Adipose tissue (tissue), 3 donors: ENCODE measurements around the gene MTMR3. TPM values are rescaled to one million over a fixed set of nuclear protein-coding genes. Genes with fewer than 3 reads are reported as not detected.

Experiments used
- H3K27ac ChIP-seq: one replicate; pipeline ENCODE4 v1.5.1; 2013; ENCODE audit warnings: low read depth, low read length
- WGBS, 3 donors: extraction: QIAGEN DNeasy Blood & Tissue Kit; methylation state at CpG; one replicate each; pipeline ENCODE4 v1.1.7; 2013; 5-methylcytosine and 5-hydroxymethylcytosine counted together
- polyA plus RNA-seq, 3 donors: library from polyadenylated mRNA; stranded (reverse); fragments of 200-250 nt; gene quantifications; one replicate each; pipeline ENCODE4 v1.2.3, GENCODE V29; 2013
- donor health status: healthy with polysubstance abuse.
- donor health status: Bipolar disorder and iron deficiency.
- donor health status: healthy.

Gene MTMR3
- polyA plus RNA-seq, 3 donors, result 9.7 to 15.7 (median 12.4) TPM

DNA sequence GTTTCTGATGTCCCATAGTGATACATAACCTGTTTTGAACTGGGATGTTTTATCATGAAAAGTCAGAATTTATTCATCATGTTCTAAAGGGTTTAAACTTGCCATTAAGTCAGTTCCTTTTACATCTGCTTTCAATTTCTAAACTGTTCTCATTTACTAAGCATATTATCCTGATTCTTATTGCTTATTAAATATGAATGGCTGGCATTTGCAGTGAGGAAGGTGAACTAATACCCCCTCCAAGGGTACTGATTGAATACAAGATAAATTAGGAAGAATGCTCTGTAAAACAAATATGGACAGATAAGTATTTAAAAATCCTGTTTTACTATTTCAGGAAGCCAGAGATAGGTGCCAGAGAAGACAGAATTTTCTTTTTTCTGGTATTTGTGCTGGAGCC lies 126.5 kb downstream of the MTMR3 start:
- no peak overlapping the region for H3K27ac ChIP-seq

DNA sequence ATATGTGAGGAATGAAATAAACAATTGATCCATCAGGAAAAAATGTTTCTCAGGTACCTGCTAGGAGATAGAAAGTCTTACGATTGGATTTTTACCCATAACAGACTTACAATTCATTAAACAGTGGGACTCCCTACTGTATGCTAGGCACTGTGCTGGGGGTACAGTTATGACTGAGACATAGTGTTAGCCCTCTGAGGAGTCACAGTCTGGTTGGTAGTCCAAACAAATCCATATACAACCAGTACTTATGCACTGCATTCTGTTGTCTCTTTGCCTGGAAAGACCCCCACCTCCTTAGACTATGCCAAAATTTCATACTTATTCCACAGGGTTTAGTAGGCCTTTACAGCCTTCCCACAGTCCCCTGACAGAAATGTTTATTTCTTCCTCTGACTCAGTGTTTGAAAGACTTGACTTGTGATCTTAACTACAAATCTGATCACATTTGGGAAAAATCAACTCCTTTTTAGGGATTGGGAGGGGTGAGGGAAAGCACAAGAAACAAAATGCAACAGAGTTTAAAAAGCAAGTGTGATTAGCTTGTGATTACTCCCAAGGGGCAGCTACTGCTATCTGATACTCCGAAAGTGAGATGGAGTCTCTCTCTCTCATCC lies 127.9 kb downstream of the MTMR3 start:
- 14 to 62% (median 47%) methylated on average over 2 of the region's 2 CpGs for WGBS, 3 donors
- H3K27ac ChIP-seq, result no peak overlapping the region

DNA sequence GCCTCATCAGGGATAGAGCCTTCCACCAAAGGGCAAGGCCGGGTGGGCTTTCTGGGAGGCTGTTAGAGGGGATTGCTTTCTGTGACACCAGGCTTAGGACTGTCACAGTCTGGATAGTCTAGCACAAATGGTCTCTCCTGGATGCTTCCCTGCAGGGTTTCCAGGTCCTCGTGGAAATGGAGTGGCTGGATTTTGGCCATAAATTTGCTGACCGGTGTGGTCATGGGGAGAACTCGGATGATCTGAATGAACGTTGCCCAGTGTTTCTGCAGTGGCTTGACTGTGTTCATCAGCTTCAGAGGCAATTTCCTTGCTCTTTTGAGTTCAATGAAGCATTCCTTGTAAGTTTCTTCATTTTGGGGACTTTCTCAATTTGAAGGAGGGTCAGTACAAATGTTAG lies 130.2 kb downstream of the MTMR3 start:
- WGBS, 3 donors, result 72 to 81% (median 78%) methylated on average over 5 of the region's 5 CpGs
- H3K27ac ChIP-seq, result no peak overlapping the region

DNA sequence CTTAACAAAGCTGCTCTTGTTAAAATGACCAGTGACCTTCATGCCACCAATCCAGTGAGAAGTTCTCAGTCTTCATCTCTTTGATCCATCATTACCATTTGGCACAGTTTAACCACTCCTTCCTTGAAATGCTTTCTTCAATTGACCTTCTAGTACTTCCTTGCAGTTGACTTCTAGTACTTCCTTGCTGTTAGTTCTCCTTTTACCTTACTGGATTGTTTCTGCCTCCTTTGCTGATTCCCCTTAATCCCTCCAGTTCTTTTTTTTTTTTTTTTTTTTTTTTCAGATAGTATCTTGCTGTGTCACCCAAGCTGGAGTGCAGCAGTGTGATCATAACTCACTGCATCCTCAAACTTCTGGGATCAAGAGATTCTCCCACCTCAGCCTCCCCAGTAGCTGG lies 131.3 kb downstream of the MTMR3 start:
- H3K27ac ChIP-seq, result no peak overlapping the region

DNA sequence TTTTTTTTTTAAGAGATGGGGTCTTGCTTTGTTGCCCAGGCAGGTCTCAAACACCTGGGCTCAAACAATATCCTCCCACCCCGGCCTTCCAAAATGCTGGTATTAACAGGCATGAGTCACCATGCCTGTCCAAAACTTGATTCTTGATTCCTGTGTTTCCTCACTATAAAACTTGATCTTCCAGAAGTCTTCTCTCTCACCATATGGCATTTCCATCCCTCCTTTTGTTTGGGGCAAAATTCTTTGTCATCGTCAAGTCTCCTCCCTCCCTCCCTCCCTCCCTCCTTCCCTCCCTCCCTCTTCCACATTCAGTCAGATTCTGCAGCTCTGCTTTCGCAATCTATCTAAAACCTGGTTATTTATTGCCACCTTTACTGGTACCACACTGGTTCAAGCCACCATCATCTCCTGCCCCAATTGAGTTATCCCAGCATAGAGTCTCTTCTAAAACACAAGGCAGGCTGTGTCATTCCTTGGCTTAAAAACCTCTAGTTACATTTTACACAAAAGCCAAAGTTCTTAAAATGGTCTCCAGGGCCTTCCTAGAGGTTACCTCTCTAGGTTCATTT lies 132.3 kb downstream of the MTMR3 start:
- 87 to 94% (median 89%) methylated on average over 3 of the region's 3 CpGs for WGBS, 3 donors
- H3K27ac ChIP-seq, result no peak overlapping the region

DNA sequence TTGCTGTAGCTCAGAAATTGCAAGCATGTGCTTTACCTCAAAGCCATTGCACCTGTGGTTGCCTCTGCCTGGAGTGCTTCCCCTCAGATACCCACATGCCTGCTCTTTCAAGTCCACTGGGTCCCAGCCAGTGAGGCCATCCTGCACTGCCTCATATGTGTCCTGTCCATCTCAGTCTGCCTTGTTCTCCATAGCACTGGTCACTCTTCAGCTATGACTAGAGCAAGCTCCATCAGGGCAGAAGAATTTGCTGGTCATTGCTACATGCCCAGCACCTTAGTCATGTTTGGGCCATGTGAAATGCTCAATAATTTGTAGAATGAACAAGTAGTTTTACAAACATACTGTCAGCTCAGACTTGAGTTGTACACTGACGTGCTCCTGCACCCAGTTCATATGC lies 132.9 kb downstream of the MTMR3 start:
- WGBS, 3 donors, result 96 to 100% (median 97%) methylated on average over 1 of the region's 1 CpG
- H3K27ac ChIP-seq, result no peak overlapping the region

DNA sequence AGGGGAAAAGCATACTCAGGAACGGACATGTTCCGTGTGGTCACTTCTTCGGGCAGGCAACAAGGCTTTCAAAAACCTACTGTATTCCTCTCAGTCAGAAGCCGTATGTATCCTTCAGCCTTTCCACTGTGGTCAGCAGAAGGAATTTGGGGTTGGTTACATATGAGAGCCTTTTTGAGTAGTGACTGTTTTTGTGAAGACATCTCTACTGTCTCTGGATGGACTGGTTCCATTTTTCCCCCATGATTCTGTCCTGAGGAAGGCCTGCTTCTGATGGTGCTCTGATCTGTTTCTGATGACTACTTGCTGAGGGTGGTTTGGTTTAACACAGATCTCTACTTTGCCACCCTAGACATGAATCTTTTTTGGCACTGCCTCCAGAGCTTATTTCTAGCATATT lies 133.6 kb downstream of the MTMR3 start:
- WGBS, 3 donors, result 94 to 99% (median 98%) methylated on average over 4 of the region's 4 CpGs
- H3K27ac ChIP-seq, result no peak overlapping the region

DNA sequence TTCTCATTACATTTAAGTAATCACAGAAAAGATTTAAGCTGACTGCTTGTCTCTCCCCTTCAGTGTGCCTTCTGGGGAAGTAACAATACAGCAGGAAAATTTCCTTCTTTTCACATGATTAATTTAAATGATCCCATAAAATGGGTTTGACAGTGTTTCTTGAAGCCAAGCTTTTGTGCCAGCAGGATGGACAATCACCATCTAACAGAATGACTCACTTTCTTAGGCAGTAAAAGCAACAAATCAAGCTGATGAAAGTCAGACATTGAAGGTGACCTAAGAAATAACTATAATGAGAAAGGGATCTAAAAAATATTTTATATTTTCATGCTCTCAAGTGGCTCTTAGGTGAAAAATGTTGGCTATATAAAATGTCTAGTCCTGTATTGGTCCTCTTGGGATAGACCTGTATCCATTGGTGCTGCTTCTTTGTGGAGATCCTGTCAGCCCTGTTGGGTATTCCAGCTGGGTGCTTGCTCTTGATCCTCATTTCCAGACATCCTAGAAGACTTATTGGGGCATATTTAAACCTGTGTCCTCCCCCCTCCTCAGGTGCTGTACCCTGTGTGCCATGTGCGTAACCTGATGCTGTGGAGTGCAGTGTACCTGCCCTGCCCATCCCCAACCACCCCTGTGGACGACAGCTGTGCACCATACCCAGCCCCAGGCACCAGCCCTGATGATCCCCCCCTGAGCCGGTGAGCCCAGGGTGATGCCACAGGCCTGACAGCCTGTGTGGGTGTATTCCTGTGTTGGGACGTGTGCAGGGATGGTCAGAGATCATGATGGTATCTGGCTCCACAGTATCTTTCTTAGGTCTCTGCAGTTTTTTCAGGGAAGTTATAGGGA lies 134.6 kb downstream of the MTMR3 start:
- whole genome bisulfite sequencing, 3 donors, result 86 to 96% (median 96%) methylated on average over 4 of the region's 4 CpGs
- no peak overlapping the region for H3K27ac ChIP-seq

DNA sequence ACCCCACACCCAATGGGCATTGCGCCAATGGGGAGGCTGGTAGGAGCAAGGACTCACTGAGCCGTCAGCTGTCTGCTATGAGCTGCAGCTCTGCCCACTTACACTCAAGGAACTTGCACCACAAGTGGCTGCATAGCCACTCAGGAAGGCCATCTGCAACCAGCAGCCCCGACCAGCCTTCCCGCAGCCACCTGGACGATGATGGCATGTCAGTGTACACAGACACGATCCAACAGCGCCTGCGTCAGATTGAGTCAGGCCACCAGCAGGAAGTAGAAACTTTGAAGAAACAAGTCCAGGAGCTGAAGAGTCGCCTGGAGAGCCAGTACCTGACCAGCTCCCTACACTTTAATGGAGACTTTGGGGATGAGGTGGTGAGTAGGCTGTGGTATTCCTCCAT lies 137.5 kb downstream of the MTMR3 start:
- no peak overlapping the region for H3K27ac ChIP-seq
- WGBS, 3 donors, result 88 to 94% (median 91%) methylated on average over 9 of the region's 9 CpGs

DNA sequence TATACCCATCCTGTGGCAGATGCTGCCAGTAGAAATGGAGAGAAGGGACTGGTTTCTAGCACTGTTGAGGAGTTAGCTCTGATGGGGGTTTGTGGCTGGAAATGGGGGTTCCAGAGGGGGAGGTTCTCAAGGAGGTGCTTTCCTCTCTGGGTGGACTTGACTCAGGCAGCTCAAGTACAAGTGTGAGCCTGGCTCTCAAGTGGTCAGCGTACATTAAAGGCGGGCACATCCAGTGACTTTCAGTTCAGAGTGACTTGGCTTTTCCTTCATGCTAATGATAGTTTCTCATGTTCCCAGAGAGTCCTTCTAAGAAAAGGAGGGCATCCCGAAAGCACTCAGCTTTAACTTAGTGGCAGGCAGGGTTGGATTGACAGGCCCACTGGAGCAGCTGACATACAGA lies 138.4 kb downstream of the MTMR3 start:
- WGBS, 3 donors, result 95 to 98% (median 96%) methylated on average over 3 of the region's 3 CpGs

DNA sequence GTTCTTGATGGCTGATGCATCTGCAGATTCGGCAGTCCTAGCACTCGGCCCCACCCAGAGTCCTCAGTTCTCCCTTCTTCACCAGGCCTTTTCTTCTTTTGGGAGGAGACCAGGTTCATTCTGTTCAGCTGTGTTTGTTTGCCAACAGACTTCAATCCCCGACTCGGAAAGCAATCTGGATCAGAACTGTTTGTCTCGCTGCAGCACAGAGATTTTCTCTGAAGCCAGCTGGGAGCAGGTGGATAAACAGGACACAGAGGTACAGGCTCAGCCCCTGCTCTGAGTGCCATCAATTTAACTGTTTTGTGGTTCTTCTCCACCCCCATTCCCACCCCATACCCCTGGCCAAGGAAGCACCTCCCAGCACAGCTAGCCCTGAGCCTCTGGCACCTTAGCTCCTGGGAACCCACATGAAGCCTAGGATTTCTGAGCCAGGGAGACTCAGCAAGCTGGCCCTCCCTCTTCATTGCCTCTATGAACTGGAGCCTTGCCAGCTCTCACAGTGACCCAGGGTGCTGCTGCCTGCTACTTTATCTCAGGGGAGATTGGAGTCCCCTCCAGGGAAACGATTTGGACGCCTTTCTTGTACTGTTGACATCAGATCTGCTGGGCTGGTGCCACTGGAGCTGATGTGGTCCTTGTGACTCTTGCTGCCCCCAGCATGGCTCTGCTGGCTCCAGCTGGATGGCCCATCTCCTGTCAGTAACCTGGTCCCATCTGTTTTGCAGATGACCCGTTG lies 139.1 kb downstream of the MTMR3 start:
- 80 to 90% (median 83%) methylated on average over 8 of the region's 8 CpGs for WGBS, 3 donors
- no peak overlapping the region for H3K27ac ChIP-seq

More for the DNA sequence above, 138.4 kb downstream of the MTMR3 start:
- H3K27ac ChIP-seq, result no peak overlapping the region

DNA sequence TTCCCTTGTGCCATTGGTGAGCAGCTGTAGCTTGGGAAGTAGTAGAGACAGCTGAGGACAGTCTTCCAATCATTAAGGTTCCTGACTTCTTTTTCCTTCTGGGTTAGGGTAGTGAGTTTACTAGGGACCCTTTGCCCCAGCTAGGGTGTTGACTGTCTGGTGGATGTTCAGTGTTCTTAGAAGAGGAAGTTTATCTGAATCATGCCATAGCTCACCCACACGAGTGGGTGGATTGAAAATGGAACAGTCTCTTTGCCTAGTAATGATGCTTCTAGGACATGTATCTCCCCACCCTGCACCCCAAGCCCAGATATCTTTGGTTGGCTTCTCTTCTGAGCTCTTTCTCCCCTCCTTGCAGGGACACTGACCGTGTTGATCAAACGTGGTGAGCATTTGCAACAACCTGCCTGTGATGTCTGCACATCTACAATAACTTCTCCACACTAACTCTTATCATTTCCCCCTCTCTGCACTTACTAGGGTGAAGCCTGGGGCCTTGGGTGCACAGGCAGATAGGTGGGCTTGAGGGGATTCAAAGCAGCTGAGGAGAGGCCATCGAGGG lies 140.2 kb downstream of the MTMR3 start:
- H3K27ac ChIP-seq, result no peak overlapping the region
- 79 to 83% (median 82%) methylated on average over 4 of the region's 4 CpGs for WGBS, 3 donors

DNA sequence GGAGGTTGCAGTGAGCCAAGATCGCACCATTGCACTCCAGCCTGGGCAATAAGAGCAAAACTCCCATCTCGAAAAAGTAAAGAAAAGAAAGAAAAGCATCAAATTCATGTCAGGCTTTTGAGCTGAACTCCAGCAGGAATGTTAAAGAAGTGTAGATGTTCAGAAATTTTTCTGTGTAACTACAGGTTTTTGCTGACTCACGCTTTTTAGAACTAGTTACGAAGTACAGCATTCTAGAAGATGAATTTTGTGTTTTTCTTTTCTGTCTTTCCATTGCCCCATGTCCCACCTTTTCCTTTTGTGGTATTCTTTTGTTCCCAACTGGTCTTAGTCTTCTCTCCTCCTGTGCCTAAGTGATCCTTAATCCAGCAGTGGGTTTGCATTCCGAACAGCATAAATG lies 141.3 kb downstream of the MTMR3 start:
- 96 to 99% (median 98%) methylated on average over 5 of the region's 5 CpGs for WGBS, 3 donors
- H3K27ac ChIP-seq, result no peak overlapping the region

DNA sequence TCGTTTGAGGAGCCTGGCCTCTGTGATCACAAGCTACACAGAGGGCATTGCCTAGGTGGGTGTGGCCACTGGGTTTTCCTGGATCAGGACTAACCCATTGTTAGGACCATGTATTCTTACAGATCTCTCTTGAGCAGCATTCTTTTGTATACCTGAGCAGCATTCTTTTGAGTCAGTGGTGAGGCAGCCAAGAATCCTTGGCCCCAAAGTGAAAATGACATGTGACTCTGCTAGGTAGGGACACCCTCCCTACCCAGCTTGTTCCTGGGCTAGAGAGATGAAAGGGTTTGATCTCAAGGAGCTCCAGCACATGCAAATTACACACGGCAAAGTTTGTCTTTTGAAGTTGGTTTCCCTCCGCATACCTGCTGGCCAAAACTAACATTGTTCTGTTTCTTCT lies 142.2 kb downstream of the MTMR3 start:
- H3K27ac ChIP-seq, result no peak overlapping the region
- WGBS, 3 donors, result 35 to 77% (median 69%) methylated on average over 3 of the region's 3 CpGs

DNA sequence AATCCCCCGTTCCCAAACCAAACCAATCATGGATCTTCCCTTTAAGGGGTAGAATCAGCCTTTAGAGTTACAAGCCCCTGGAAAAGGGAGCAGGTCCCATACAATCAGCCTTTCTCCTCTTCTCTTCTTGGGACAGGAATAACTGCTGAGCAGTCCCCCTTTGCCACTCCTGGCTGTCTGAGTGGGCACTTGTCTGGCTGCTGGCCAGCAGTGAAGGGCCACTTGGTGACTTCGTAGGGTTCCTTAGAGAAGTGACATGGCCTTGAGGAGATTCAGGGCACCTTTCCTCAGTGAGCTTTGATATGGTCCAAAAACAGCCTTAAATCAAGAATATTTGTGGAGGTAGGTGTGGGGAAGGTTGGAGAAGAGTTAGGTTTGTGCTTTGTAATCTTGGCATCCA lies 143.8 kb downstream of the MTMR3 start:
- 82 to 98% (median 88%) methylated on average over 2 of the region's 2 CpGs for WGBS, 3 donors
- H3K27ac ChIP-seq, result no peak overlapping the region

DNA sequence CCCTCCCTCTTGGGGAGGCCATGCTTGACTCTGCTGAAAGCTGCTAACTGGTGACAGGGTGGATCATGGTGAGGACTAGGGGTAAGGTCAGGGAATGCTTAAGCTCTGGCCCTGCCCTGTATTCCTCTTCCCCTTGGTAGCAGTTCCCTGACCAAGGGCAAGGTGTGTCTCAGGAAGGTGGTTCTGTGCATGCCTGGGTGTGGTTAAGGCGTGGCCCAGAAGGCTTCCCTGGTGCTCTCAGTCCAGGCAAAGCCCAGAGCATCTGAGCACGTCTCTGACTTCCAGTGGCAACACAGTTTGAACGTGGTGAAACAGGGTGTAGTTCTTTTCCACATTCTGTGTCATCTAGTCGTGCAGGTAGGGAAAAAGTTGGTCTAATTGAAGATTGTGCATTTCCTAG lies 144.2 kb downstream of the MTMR3 start:
- no peak overlapping the region for H3K27ac ChIP-seq
- WGBS, 3 donors, result 61 to 75% (median 74%) methylated on average over 4 of the region's 4 CpGs

DNA sequence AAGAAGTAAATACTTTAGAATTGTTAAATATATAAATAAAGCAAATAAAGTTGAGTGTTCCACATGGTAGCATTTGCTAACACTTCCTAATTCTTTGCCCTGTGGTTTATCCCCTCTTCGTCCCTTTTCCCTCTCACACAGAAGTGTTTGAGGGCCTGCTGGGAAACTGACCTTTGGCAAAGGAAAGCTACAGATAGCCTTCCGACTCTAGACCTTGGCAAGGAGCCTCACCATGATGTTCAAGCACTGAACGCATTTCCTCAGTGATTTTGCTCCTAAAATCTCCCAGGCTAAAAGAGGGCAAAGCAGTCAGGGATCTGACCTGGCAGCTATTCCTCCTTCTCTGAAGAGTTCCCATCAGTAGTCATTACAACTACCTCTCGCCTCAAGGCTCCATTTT lies 144.8 kb downstream of the MTMR3 start:
- no peak overlapping the region for H3K27ac ChIP-seq
- WGBS, 3 donors, result 54 to 70% (median 61%) methylated on average over 4 of the region's 4 CpGs

DNA sequence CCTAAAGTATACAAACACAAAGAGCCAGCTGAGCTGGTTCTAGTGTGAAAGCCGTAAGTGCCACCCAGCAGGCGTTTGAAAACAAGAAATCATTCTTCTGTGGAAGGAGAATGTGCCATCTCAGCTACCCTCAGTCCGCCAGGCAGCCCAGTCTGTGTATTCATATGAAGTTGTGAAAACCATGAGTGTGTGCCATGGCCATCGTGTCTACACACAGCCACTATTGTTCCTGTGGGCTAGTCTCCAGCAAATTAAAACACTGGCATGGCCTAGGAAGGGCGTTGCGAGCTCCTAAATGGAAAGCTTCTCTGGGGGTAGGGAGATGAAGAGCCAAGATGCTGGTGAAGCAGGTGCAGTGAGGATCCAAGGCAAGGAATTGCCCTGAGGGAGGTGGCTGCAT lies 145.8 kb downstream of the MTMR3 start:
- no peak overlapping the region for H3K27ac ChIP-seq
- WGBS, 3 donors, result 80 to 94% (median 88%) methylated on average over 6 of the region's 6 CpGs

DNA sequence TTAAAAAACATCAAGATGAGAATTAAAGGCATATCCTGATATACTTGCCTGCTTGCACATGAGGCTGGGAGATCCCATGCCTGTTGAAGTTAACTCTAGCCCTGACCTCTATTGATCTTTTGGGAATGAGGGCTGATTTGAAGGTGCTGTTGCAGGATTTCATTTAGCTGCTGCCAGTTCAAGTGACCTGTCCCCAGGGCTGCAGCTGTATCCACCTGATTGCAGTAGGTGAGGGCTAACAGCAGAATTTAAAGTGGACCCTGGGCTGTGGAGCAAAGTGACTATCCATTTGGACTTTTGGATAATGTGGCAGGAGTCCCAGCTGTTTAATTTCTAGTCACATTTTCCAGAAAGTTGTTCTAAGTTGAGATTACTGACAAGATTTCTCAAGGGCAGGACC lies 146.5 kb downstream of the MTMR3 start:
- H3K27ac ChIP-seq, result no peak overlapping the region
